Middle frontal gyrus (tissue), 1 donor: ENCODE measurements around the gene PNKD.

ENCODE experiments used
- DNase-seq: peaks from one replicate; pipeline ENCODE4 v3.0.0-alpha.2; 2015; ENCODE audit warnings: low spot score; ENCODE audit errors: extremely low spot score

Gene PNKD

DNA sequence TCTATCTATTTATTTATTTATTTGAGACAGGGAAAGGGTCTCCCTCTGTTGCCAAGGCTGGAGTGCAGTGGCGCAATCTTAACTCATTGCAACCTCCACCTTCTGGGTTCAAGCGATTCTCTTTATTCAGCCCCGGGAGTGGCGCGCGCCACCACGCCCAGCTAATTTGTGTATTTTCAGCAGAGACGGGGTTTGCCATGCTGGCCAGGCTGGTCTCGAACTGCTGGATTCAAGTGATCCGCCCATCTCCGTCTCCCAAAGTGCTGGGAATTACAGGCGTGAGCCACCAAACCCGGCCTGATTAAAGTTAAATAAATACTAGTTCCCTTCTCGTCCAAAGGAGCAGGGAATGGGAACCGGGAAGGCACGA is 125.1 kb downstream of the PNKD start:
- DNase-seq, result no peak

DNA sequence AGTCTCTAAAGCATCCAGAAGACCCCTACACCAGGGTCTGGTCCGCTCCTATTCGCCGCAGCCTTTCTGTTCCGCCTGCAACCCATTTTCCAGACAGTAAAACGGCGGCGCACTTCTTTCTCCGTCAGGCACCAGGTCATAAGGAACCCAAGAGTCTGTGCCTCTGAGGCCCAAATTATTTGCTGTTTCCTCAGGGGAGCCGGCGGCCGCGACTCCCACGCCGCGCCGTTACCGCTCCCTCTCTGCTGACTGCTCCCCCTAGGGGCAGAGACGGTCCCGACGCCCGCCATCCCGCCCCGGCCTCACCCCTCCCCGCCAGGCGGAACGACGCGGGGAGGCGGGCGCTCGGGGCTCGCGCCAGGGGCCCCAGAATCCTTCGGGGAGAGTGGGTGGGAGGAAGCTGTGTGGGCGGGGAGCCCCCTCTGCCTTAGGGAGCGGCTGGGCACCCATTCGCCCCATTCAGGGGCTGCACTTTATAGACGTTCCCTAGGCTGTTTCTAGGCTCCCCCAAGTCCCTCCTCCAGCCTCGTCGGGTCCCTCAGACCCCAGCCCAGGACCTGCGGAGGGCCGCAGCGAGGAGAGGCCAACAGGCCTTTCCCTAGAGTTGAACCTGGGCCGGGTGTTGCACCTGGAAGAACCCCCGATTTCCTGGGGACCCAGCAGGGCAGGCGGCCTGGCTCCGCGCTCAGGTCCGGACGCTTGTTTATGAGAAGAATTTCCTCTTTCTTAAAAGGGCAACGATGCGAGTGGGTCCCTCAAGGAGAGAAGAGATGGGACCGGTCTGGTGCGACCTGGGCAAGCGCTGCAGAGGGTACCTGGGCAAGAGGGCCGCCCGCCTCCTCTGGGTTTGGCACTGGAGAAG is 125.7 kb downstream of the PNKD start:
- DNase-seq, result peak; percentile 88
